GM21737 (cell line): Measurements from ENCODE around the gene ARL6IP4.
"Not testable (repeated sequence)": the region's sequence is repeated elsewhere in the genome, so short reads cannot be mapped to it uniquely, and the experiment has no call there.

Experiments used
- ATAC-seq: cut with Tn5 transposase; IDR thresholded peaks from one replicate; pipeline ENCODE4 v1.9.1; 2021; ENCODE audit warnings: mild to moderate bottlenecking, moderate library complexity; ENCODE audit not compliant: unreplicated experiment

ARL6IP4 gene

DNA sequence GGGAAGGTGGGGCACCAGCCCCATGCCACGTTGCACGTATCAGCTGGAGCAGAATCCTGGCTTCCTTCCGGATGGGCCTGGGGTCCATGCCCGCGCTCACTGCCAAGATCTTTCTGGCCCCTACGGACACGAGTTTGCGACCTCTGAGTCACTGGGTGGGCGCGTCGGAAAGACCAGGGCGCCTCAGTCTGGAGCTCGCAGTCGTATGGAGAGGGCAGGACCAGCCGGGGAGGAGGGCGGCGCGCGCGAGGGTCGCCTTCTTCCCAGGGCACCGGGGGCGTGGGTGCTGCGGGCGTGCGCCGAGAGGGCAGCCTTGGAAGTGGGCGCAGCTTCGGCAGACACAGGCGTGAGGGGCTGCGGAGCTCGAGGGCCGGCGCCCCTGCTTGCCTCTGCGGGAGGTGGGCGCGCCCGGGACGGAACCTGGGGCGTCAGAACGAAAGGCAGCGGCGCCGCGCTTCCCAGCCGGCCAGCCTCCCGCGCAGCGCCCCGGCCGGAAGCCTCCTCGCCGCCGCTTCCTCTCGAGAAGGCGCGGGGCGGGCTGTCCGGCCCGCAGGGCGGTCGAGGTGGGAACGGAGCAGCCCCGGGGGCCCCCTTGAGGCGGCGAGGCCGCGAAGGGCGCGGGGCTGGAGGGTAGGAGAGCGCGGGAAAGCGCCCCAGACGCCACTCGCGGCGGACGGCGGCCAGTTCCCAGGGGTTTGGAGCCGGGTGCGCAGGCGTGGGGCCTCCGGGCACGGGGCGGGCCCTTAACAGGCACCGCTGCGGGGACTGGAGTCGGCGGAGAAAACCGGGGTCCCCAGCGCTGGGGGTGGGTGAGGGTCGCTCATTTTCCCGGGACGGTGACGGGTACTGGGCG, at the start of gene ARL6IP4:
ARL6IP4 (plus strand) TSS at position 499 of the 853 bp plus-strand sequence. CDS start 459 bp downstream, outside the sequence.
- peak; percentile 52 for ATAC-seq

DNA sequence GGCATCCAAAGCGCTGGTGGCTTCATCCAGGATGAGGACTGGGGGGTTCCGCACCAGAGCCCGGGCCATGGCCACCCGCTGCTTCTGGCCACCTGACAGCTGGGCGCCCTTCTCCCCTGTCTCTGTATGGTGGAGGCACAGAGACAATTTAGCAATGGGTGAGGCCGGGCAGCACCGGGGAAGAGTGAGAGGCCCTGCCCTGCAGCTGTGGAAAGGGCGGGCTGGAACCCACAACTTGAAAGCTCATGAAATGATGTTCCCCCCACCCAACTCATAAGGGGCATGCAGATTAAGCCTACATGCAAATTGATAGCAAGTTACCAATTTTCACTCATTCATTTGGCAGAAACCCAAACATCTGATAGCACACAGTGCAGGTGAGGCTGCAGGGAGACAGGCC, 48.3 kb upstream of the ARL6IP4 start:
- no peak for ATAC-seq

GRCh38 chr12:122934722-122935121, 45.8 kb upstream of the ARL6IP4 start:
- ATAC-seq, result no peak

GRCh38 chr12:122935318-122935717, 45.2 kb upstream of the ARL6IP4 start:
- no peak for ATAC-seq

- ATAC-seq, result no peak
These were observed 42.8 kb upstream of the ARL6IP4 start for GRCh38 chr12:122937622-122938091.

DNA sequence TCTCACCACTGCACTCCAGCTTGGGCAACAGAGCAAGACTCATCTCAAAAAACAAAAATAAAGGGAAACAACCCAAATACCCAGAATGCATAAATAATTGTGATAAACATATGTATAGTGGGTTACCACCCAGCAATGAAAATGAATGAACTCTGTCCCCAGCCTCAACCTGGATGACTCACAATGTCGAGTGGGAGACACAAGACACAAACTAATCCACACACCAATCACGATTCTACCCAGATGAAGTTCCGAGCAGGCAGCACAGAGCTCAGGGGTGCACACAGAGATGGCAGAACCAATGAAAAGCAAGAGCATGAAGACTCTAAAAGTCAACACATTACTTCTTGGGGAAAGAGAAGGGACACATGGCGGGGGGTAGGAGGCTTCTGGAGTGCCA, 41.4 kb upstream of the ARL6IP4 start:
- ATAC-seq, result no peak

DNA sequence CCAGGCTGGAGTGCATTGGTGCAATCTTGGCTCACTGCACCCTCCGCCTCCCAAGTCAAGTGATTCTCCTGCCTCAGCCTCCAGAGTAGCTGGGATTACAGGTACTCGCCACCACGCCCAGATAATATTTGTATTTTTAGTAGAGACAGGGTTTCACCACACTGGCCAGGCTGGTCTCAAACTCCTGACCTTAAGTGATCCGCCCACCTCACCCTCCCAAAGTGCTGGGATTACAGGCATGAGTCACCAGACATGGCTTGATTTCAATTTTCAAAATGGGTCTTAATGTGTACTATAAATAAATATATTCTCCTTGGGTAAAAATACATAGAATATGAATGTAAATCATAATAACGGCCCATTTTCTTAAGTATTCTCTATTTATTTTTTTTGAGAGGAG, 39.1 kb upstream of the ARL6IP4 start:
- ATAC-seq, result not testable (repeated sequence)

- no peak for ATAC-seq
These were observed 37.8 kb upstream of the ARL6IP4 start for GRCh38 chr12:122942637-122943036.

GRCh38 chr12:122943196-122943595, 37.3 kb upstream of the ARL6IP4 start:
- ATAC-seq, result no peak

DNA sequence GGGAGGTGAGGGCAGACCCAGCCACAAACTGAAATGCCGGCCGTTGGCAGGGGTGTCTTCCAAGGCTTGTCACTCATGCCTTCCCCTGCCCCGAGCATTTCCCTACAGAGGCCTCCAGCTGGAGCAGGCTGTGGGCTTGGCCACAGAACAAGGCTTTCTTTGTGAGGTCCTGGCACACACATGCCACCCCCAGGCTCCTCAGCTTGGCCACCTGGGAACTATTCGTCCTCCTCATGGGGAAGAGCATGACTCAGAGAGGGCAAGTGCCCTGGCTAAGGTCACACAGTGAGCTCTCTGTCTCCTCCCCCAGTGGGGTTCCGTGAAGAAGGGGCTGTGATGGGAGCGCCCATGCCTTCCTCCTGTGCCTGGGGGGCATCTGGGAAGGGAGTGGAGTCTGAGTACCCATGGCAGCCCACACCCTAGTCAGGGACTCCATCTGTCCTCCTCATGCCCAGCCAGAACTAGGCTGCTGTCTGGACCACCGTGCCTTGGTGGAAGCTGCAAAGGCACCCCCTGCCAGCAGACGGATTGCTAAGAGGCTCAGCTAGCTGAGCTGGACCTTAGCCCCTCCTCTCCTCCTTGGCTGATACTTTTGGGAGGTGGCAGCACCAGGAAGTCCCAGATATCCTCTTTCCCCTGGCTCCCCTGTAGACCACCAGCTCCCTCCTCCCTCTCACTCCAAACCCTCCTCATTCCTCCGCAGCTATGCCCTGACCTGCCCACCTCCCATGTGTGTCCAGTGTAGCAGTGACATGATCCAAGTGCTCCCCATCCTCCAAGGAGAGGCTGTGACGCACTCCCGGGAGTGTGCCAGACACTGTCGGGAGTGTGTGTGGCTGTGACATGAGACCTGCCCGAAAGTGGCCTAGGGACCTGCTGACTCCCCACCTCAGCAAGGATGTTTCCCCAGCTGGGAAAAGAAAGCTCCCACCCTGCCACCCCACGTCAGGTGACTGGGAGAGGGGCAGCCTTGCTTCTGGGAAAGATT, 35.6 kb upstream of the ARL6IP4 start:
- ATAC-seq, result no peak

DNA sequence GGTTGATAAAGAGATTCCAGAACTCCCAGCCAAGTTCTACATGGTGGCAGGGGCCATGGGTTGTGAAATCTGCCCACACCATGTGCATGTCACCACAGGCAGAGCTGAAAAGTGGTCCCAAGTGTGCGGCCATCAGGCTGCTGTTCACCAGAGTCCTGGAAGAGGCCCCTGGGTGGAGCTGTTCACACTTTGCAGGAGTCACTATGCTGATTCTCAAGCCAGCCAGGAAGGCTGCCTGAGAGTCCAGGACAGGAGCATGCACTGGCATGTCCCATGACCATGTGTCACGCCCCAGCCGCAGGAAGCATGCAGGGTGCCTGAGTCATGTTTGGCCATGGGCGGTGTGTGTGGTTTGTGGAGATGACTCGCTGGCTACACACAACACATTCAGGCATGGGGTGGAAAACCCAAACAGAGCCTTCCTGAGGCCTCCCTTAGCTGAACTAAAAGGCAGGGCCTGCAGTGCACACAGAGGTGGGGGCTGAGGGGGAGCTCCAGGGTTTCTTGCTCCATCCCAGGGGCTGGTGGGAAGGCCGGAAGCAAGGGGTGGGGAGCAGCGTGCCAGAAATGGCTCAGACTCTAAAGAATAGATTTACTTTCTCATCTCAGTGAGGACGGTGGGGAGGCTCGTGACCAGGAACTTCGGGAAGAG, 33.7 kb upstream of the ARL6IP4 start:
- ATAC-seq, result peak; percentile 50

GRCh38 chr12:122947352-122947792, 33.1 kb upstream of the ARL6IP4 start:
- peak; percentile 10 for ATAC-seq

GRCh38 chr12:122948605-122949004, 31.9 kb upstream of the ARL6IP4 start:
- ATAC-seq, result no peak

DNA sequence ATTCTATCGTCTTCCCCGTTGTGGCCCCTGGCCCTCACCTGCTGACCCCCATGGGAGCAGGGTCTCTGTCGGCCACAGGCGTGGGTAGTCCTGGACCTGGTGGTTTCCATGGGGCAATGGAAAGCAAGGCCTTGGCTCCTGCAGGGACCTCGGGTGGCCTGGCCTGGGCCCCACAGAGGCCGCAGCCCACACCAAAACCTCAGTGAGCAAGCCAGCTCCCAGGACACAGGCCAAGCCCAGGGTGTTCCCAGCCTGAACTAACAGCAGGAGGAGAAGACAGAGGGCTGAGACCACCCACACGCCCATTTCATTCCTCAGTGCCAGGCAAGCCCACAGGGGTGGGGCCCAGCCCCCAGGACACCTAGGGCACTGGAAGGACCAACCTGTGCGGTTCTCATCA, 31.1 kb upstream of the ARL6IP4 start:
- ATAC-seq, result no peak

DNA sequence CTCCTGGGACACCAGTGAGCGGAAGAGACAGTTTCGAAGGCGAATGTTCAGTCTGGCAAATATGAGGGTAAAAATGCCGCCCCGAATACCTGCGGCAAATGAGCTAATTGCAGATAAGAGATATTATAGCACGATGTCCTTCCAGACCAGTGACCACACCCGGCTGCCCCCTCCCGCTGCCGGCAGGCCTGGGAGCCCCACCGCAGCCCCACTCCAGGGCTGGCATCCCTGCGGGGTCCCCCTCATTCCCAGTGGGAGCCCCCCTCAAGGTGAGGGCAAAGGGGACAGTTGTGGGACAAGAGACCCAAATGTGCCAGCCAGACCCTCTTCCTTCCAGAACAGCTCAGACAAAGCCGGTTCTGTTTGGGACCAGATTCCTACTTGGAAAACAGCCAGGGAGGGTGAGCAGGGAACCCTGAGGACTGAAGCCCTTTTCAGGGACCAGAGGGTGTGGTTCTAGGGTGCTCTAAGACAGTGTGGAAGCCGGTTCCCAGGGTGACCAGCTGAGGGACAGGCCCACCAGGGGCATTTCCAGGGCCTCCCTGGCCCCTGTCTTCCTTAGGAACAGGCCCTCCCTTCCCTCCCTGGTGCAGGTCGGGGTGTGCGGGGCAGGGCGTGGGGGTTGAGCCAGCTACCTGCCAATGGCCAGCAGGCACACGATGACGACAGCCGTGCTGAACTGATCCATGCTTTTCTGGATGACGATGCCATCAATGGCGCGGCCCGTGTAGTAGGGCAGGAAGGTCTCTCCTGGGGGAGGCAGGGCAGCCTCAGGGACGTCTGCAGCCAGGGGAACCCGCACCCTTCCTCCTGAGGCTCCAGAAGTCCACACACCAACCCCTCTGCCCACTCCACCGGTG, 30.4 kb upstream of the ARL6IP4 start:
- ATAC-seq, result no peak

- ATAC-seq, result no peak
These were observed 29.1 kb upstream of the ARL6IP4 start for GRCh38 chr12:122951406-122951805.

GRCh38 chr12:122951979-122952892, 28.2 kb upstream of the ARL6IP4 start:
- no peak for ATAC-seq

DNA sequence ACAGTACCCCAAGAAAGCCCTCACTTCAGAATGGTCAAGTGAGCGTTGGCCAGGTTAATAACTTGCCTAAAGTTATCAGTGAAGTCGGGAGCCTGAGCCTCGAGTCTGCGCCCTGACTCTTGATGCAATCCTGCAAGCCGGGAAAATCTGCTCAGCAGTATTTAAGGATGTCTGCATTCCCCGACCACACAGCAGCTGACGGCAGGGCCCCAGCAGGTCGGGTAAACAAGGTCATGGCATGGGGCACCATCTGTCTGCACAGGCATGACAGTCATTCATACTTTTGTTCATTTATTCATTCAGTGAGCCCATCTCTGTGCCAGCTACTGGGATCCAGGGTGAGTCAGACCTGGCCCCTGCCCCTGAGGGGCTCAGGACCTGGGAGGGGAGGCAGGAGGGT, 25.3 kb upstream of the ARL6IP4 start:
- no peak for ATAC-seq

DNA sequence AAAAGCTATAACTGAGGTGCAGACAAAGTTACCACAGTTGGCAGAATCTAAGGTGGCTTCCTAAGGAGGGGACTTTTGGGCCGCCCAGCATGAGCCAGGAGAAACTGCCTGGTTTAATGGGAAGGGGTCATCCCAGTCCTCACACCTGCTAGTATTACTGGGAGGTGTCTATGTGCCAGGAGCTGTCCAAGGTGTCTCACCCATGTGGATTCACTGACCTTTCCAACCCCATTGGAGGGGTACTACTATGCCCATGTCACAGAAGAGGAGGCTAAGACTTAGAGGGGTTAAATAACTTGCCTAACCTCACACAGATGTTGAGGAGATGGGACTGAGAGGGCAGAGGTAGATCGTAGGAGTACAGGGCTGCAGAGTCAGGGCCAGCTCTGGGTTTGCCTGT, 24.4 kb upstream of the ARL6IP4 start:
- ATAC-seq, result no peak
